ENCODE results near the gene PKHD1. TPM values are rescaled to one million over a fixed set of nuclear protein-coding genes. Genes with fewer than 3 reads are reported as not detected.

Gene PKHD1
- total RNA-seq, 1 experiment from 2014 or later, result 0.09 TPM

DNA sequence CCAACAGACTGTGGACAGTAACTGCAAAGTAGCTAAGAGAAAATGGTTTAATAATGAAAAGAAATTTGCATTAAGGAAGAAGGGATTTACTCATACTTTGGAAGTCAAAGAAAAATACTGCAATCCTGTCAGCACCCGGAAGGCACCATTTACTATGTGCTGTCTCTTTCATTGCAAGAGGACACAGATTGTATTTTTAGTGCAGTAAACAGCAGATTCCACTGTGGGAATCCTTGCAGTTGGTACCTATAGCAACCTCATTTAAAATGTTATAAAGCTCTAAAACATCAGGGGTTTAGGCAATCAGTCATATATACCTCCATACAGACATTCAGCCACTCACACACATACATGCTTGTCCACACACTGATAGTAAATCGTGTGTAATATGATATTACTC lies 346.8 kb downstream of the PKHD1 start:
- Histone ChIP-seq H3K27ac (ENCODE audit: insufficient read length, low read depth, low read length) (no peak overlapping the region), H2BK5ac (ENCODE audit: insufficient read length, low read length) (no peak overlapping the region), H2AFZ (ENCODE audit: low read length) (no peak overlapping the region), H3K9ac (ENCODE audit: extremely low read depth, insufficient read length, low read length) (no peak overlapping the region), H4K91ac (ENCODE audit: insufficient read length, low read depth, low read length) (no peak overlapping the region), H3K18ac (ENCODE audit: insufficient read length, low read depth, low read length) (no peak overlapping the region), H3K79me2 (ENCODE audit: insufficient read depth, low read length) (no peaks in the 10 kb centered on the region), H2BK20ac (ENCODE audit: low read depth, low read length, poor library complexity, severe bottlenecking) (no peak overlapping the region), H2BK15ac (ENCODE audit: low read depth, low read length) (no peak overlapping the region), H3K4me2 (ENCODE audit: insufficient read depth, insufficient read length, low read length) (no peak overlapping the region), H3K23me2 (ENCODE audit: insufficient read length, low read depth, low read length, poor library complexity, severe bottlenecking) (no peaks in the 10 kb centered on the region), H3K23ac (ENCODE audit: insufficient read length, low read depth, low read length) (no peak overlapping the region), H2BK120ac (ENCODE audit: low read depth, low read length, poor library complexity, severe bottlenecking) (no peak overlapping the region), H3K56ac (ENCODE audit: insufficient read length, low read depth, low read length) (no peak overlapping the region), H3K14ac (ENCODE audit: insufficient read depth, low read length) (no peak overlapping the region), H3K4ac (ENCODE audit: low read depth, low read length) (no peak overlapping the region), H3K27me3 (ENCODE audit: insufficient read depth, low read length) (no peaks in the 10 kb centered on the region), H2AK5ac (ENCODE audit: insufficient read length, low read length) (no peak overlapping the region), H4K5ac (ENCODE audit: insufficient read length, low read depth, low read length) (no peak overlapping the region), H2BK12ac (ENCODE audit: insufficient read length, low read depth, low read length) (no peak overlapping the region), H3T11ph (ENCODE audit: low read length) (no peak overlapping the region), H3K4me1 (ENCODE audit: insufficient read depth, low read length) (peaks cover 2% of the 10 kb centered on the region; the same call in 1 of the 2 replicates), H3K9me3 (ENCODE audit: control insufficient read depth, low read depth, low read length) (no peaks in the 10 kb centered on the region), H3K79me1 (ENCODE audit: insufficient read depth, low read depth, low read length, poor library complexity, severe bottlenecking) (no peaks in the 10 kb centered on the region), H4K8ac (replicated peaks; ENCODE audit: insufficient read length, low read depth, low read length) (no peak overlapping the region), H4K20me1 (ENCODE audit: control insufficient read depth, insufficient read depth, insufficient read length) (no peaks in the 10 kb centered on the region)
- TF ChIP-seq, protein P1, sequence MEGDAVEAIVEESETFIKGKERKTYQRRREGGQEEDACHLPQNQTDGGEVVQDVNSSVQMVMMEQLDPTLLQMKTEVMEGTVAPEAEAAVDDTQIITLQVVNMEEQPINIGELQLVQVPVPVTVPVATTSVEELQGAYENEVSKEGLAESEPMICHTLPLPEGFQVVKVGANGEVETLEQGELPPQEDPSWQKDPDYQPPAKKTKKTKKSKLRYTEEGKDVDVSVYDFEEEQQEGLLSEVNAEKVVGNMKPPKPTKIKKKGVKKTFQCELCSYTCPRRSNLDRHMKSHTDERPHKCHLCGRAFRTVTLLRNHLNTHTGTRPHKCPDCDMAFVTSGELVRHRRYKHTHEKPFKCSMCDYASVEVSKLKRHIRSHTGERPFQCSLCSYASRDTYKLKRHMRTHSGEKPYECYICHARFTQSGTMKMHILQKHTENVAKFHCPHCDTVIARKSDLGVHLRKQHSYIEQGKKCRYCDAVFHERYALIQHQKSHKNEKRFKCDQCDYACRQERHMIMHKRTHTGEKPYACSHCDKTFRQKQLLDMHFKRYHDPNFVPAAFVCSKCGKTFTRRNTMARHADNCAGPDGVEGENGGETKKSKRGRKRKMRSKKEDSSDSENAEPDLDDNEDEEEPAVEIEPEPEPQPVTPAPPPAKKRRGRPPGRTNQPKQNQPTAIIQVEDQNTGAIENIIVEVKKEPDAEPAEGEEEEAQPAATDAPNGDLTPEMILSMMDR (conservative IDR thresholded peaks at IDR 0.05), result no peak
- Mint-ChIP-seq H3K4me1 (peaks cover 13 to 15% of the 10 kb centered on the region in 2 experiments), H3K9me3 (no peaks in the 10 kb centered on the region), H3K27me3 (ENCODE audit: low read depth) (no peaks in the 10 kb centered on the region), H3K27ac (no peak overlapping the region), H3K36me3 (ENCODE audit: insufficient read depth in 1 of 3, low read depth in 3 of 3) (no peaks in the 10 kb centered on the region), H3K4me3 (no peak overlapping the region)
- no peak for DNase-seq
- no CpG with 5 or more reads among the region's 2 CpGs for WGBS (ENCODE audit: extremely low coverage, insufficient read length, low lambda C conversion rate)
